ENCODE results near the gene TBC1D9. TPM values are rescaled to one million over a fixed set of nuclear protein-coding genes. Genes with fewer than 3 reads are reported as not detected.

The TBC1D9 gene
- polyA plus RNA-seq, 1 donor (not counting 4 experiments of a cell fraction or from before 2014, with no cell fraction given), result 11.6 TPM

DNA sequence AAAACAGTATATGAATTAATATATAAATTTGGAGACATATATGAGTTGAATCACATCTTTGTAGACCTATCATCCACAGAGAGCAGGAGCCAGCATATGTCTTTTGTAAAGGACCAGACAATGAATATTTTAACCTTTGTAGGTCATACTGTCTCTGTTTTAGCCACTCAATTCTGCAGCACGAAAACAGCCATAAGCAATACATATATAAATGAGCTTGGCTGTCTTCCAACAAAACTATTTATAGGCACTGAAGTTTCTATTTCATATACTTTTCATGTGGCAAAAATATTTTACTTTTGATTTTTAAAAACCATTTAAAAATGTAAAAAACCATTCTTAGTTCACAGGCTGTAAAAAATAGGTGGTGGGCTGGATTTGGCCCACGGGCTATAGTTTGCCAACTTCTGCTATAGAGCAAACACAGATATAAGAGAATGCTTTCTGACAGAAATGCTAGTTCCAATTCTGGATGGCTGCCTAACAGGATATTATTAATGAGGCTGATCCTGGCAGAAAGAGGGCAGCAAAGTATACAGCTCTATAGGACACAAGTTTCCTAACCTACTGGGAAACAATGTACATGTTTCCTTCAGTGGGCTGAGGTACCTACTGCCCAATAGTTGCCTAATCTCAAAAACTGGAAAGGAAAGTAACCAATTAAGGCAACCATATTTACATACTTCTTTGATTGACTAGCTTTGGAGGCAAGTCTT, 129.4 kb downstream of the TBC1D9 start:
- Histone ChIP-seq H3K79me2 (ENCODE audit: control insufficient read depth, insufficient read depth, low read length) (no peaks in the 10 kb centered on the region), H3K9me3 (ENCODE audit: control insufficient read depth, low read depth, low read length) (no peaks in the 10 kb centered on the region), H3K4me2 (ENCODE audit: control insufficient read depth, extremely low read depth, insufficient read depth, low read depth, low read length) (no peak overlapping the region), H4K20me1 (ENCODE audit: control insufficient read depth, extremely low read depth, insufficient read depth, low read length) (no peaks in the 10 kb centered on the region), H3K4me3 (ENCODE audit: control insufficient read depth in 2 of 3, extremely low read depth in 1 of 3, insufficient read depth in 2 of 3, low read depth in 1 of 3, low read length in 3 of 3) (no peak overlapping the region), H3K4me1 (ENCODE audit: control insufficient read depth, extremely low read depth, insufficient read depth, low read length) (peaks cover 6% of the 10 kb centered on the region), H3K36me3 (ENCODE audit: control insufficient read depth in 2 of 2, extremely low read depth in 1 of 2, insufficient read depth in 2 of 2, low read length in 2 of 2) (peaks cover 0 to 14% of the 10 kb centered on the region in 2 experiments), H2AFZ (ENCODE audit: control insufficient read depth, low read length) (no peak overlapping the region), H3K27me3 (ENCODE audit: control insufficient read depth, extremely low read depth, insufficient read depth, low read length) (no peaks in the 10 kb centered on the region), H3K27ac (ENCODE audit: control insufficient read depth, insufficient read depth, low read length) (no peak overlapping the region), H3K9me1 (ENCODE audit: control insufficient read depth, extremely low read depth, insufficient read depth, low read length) (no peaks in the 10 kb centered on the region), H3K9ac (ENCODE audit: control insufficient read depth, extremely low read depth, insufficient read depth, low read length) (no peak overlapping the region)
- FAIRE-seq (peak; percentile 43), DNase-seq (ENCODE audit: low read depth, low spot score) (no peak)
- TF ChIP-seq EZH2 (IDR thresholded peaks at IDR 0.05; ENCODE audit: low read length) (no peak), CTCF (optimal IDR thresholded peaks at IDR 0.05 in 1 of 3, IDR thresholded peaks at IDR 0.05 in 1 of 3, conservative IDR thresholded peaks at IDR 0.05 in 1 of 3; ENCODE audit: extremely low read depth in 1 of 3, insufficient read depth in 2 of 3, low read length in 3 of 3) (no peak)
- dilution Hi-C loops (cut with MboI; ENCODE audit: extremely low pct_ligation_motif_present, low sequenced_read_pairs), result no loop called here

DNA sequence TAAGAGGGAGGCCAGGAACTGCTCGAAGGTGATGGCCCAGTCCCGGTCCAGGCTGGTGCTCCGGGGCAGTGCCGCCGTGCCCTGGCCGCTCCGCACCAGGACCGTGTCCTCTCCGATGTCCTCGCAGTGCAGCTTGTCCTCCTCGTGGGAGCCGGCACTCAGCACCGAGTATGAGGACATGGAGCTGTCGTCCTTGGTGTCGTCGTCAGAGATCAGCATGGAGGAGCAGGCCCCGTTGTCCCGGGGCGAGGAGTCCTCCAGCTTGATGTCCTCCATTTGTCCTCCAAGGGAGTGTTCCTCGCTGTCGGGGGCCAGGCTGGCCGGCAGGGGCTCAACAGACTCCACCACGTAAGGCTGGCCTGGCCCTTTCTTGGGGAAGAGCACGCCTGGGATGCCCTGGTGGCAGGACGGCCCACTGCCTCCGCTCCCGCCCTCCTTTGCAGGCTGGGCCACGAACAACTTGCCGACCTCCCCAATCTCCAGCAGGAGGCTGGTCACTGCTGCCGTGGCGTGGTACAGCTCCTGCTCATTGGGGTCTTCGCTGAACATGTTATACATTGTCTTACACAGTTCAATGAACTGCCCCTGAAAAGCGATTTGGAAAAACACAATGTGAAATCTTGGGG, 133.7 kb downstream of the TBC1D9 start:
- Histone ChIP-seq H3K4me1 (ENCODE audit: control insufficient read depth, extremely low read depth, insufficient read depth, low read length) (no peaks in the 10 kb centered on the region), H3K9me3 (ENCODE audit: control insufficient read depth, low read depth, low read length) (no peaks in the 10 kb centered on the region), H3K4me2 (ENCODE audit: control insufficient read depth, extremely low read depth, insufficient read depth, low read depth, low read length) (no peak overlapping the region), H3K79me2 (ENCODE audit: control insufficient read depth, insufficient read depth, low read length) (no peaks in the 10 kb centered on the region), H4K20me1 (ENCODE audit: control insufficient read depth, extremely low read depth, insufficient read depth, low read length) (no peaks in the 10 kb centered on the region), H3K4me3 (ENCODE audit: control insufficient read depth in 2 of 3, extremely low read depth in 1 of 3, insufficient read depth in 2 of 3, low read depth in 1 of 3, low read length in 3 of 3) (no peak overlapping the region), H3K27me3 (ENCODE audit: control insufficient read depth, extremely low read depth, insufficient read depth, low read length) (no peaks in the 10 kb centered on the region), H3K27ac (ENCODE audit: control insufficient read depth, insufficient read depth, low read length) (no peak overlapping the region), H3K36me3 (ENCODE audit: control insufficient read depth in 2 of 2, extremely low read depth in 1 of 2, insufficient read depth in 2 of 2, low read length in 2 of 2) (peaks cover 0 to 14% of the 10 kb centered on the region in 2 experiments), H2AFZ (ENCODE audit: control insufficient read depth, low read length) (no peak overlapping the region), H3K9ac (ENCODE audit: control insufficient read depth, extremely low read depth, insufficient read depth, low read length) (no peak overlapping the region), H3K9me1 (ENCODE audit: control insufficient read depth, extremely low read depth, insufficient read depth, low read length) (no peaks in the 10 kb centered on the region)
- DNase-seq (ENCODE audit: low read depth, low spot score), result no peak
- TF ChIP-seq EZH2 (IDR thresholded peaks at IDR 0.05; ENCODE audit: low read length) (no peak), CTCF (optimal IDR thresholded peaks at IDR 0.05 in 1 of 3, IDR thresholded peaks at IDR 0.05 in 1 of 3, conservative IDR thresholded peaks at IDR 0.05 in 1 of 3; ENCODE audit: extremely low read depth in 1 of 3, insufficient read depth in 2 of 3, low read length in 3 of 3) (no peak)
- dilution Hi-C loops (cut with MboI; ENCODE audit: extremely low pct_ligation_motif_present, low sequenced_read_pairs), result no loop called here
- no peak for FAIRE-seq
